Raji (cell line): Measurements from ENCODE around the gene PSME4.

Experiments
- POLR2A ChIP-seq: IDR thresholded peaks from 2 replicates; pipeline ENCODE4 v1.6.1; 2011; ENCODE audit warnings: low read depth, low read length, control low read depth; ENCODE audit not compliant: insufficient read depth

PSME4 gene

DNA sequence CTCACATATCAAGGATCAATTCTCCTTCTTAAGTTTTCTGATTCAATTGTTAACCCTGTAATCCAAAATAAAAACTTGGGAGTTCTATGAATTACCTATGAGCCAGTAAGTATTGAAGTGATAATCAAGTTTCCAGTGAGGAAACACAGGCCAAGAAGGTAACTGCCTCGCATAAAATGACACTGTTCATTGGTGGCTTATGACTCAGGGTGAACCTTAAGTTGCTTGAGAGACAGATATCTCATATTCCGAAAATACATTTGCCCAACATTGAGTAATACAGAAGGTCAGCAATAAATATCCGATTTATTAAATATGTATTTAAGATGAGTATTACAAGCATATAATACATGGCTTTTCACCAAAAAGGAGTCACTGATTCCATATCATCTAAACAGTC, 31.9 kb downstream of the PSME4 start:
- TF ChIP-seq POLR2A = no peak

GRCh38 chr2:53933329-53933728, 37.5 kb downstream of the PSME4 start:
- TF ChIP-seq POLR2A = no peak

- no peak for TF ChIP-seq POLR2A
These were observed 57.1 kb downstream of the PSME4 start for GRCh38 chr2:53913721-53914120.

- no peak for TF ChIP-seq POLR2A
These were observed 59.2 kb downstream of the PSME4 start for GRCh38 chr2:53911434-53912189.

DNA sequence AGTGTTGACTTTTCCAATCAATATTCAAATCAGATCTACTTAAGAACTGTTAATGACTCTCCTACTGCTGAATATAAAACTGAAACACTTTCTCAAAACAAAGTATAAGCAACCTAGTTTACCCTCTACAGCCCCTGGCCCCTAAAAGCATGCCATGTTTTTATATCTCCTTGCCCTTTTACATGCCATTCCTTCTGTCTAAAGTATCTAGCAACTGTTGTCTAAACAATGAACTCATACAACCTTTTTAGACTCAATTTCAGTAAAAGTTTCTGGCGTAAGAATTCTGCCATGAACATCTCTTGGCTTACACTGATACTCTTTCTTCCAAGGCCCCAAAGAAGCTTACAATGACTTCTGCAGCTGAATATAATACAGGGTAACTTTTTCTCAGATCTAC, 63.2 kb downstream of the PSME4 start:
- no peak for TF ChIP-seq POLR2A

DNA sequence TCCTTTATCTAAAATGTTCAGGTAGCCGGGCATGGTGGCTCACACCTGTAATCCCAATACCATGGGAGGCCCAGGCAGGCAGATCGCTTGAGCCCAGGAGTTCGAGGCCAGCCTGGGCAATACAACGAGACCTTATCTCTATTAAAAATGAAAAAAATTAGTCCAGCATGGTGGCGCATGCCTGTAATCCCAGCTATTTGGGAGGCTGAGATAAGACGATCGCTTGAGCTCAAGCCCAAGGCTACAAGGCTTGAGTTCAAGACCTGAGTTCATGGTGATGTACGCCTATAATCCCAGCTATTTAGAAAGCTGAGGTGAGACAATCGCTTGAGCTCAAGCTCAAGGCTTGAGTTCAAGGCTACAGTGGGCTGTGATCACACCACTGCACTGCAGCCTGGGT, 65.4 kb downstream of the PSME4 start:
- no peak for TF ChIP-seq POLR2A

DNA sequence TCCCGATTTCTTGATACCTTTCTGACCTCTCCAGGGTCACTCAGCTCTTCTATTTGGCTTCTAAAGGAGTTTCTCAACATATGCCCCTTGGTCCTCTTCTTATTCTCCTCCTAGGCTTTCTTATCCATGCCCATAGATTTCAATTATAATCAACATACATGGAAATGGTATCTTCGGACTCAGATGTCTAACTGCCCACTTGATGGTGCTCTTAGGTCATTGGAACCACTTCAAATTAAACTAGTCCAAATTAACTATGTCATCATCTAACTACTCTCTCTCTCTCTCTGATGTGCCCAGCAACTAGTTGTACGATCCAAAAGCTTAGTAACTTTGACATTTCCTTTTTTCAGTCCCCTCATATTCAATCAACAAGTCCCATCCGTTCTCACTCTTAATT, 67.8 kb downstream of the PSME4 start:
- no peak for TF ChIP-seq POLR2A

DNA sequence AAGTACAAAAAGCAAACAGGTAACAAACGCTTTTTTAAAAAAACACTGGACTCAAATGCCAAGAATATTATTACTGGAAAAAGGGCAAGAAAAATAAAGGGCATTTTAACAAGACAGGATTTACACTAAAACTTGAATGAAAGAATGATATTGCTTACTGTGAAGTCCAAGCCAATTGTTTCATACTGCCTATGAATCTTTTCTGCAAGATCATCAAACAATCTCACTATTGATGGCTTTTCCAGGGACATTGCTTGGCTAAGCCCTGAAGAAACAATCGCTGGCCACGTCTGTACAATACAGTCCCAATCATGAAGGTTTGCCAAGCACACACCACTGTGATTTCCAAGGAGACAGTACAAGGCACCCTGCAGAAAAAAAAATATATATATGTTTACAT, 69.6 kb downstream of the PSME4 start:
- no peak for TF ChIP-seq POLR2A

GRCh38 chr2:53896864-53897263, 73.9 kb downstream of the PSME4 start:
- no peak for TF ChIP-seq POLR2A

- no peak for TF ChIP-seq POLR2A
These were observed 84.2 kb downstream of the PSME4 start for GRCh38 chr2:53886406-53887280.

GRCh38 chr2:53884883-53885282, 85.9 kb downstream of the PSME4 start:
- TF ChIP-seq POLR2A = no peak

DNA sequence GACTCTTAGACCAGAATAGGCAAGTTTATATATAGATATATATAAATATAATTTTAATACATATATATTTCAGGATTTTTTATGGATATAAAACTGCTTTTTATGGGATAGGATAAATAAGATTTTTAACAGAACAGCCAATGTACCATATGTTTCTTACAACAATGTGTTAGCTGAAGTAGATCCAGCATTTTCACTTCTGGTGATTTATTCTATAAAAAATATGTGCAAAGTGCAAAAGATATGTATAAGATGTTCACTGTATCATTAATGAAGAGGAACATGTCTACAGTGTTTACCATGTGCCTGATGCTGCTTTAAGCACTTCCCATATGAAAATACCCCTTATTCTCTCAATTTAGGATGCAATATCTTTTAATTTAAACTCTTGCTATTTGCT, 88.8 kb downstream of the PSME4 start:
- no peak for TF ChIP-seq POLR2A

GRCh38 chr2:53881360-53881759, 89.4 kb downstream of the PSME4 start:
- TF ChIP-seq POLR2A = no peak

DNA sequence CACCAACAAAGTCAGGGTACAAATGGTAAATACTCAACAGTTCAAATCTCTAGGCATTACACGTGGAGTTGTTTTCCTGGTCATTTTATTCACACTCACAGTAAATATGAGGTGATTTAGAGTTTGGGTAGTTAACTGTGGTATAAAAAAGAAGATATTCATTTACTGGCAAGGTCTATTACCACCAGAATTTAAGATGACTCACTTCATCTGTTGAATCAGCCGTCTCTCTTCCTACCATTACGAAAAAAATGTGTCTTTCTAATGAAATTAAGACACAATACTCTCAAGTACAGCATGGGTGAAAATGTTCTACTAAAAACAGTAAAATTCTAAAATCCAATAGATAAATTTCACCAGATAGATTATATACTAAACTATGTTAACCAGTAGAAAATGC, 90.0 kb downstream of the PSME4 start:
- TF ChIP-seq POLR2A = no peak

- no peak for TF ChIP-seq POLR2A
These were observed 93.2 kb downstream of the PSME4 start for GRCh38 chr2:53877556-53877955.

DNA sequence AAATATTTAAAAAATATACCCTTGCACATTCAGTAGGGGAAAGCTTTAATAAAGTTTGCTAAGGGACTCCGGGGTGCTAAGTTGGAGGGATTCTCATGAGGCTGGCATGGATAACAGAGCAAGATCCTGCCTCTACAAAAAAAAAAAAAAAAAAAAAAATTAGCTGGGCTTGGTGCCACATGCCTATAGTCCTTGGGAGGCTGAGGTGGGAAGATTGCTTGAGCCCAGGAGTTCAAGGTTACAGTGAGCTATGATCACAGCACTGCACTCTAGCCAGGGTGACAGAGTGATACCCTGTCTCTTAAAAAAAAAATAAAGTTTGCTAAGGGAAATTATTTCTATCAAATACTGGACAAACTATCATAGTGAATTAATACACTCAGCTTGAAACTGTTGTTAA, 93.7 kb downstream of the PSME4 start:
- no peak for TF ChIP-seq POLR2A

GRCh38 chr2:53874401-53874950, 96.3 kb downstream of the PSME4 start:
- no peak for TF ChIP-seq POLR2A

DNA sequence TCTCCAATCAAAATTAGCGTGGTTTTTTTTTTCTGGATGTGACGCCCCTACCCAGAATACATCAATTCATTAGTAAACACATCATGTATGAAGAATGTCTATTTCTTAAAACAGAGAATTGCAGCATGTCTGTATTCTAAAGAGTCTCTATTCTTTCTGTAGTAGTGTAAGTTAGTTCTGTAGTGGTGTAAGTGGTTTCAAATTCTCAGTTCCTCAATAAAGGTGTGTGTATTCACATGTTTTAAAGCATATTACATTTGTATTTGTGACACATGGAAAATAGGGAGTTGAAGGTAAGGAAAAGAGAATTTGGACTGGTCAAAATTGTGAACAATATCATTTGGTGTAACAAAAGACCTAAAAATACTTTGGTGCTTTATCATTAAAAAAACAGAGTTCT, 103.0 kb downstream of the PSME4 start:
- no peak for TF ChIP-seq POLR2A
